NCI-H146 (cell line): ENCODE data around the gene RPL28.

Experiments used
- DNase-seq: peaks from one replicate; lab custom pipeline; 2025; lab: John Stamatoyannopoulos, UW

RPL28 gene

DNA sequence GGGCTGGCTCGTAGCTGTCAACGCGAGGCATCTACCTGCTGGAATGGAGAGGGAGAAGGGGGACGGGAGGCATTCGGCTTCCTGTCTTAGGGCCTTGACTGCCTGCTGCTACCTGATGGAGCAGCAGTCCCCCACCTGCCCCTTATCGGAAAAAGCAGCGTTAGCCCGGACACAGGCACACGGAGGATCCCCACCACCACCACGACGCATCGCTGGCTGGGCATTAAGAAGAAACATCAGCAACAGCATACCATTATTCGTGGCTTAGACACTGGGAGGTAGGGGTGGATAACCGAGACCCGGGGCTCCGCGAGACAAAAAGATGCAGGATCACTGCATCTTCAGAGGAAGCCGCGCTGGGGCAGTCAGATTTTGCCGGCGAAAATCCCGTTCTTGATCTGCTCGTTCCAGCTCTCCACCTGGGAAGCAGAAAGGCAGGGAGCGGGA is 32.4 kb upstream of the RPL28 start:
- no peak for DNase-seq

DNA sequence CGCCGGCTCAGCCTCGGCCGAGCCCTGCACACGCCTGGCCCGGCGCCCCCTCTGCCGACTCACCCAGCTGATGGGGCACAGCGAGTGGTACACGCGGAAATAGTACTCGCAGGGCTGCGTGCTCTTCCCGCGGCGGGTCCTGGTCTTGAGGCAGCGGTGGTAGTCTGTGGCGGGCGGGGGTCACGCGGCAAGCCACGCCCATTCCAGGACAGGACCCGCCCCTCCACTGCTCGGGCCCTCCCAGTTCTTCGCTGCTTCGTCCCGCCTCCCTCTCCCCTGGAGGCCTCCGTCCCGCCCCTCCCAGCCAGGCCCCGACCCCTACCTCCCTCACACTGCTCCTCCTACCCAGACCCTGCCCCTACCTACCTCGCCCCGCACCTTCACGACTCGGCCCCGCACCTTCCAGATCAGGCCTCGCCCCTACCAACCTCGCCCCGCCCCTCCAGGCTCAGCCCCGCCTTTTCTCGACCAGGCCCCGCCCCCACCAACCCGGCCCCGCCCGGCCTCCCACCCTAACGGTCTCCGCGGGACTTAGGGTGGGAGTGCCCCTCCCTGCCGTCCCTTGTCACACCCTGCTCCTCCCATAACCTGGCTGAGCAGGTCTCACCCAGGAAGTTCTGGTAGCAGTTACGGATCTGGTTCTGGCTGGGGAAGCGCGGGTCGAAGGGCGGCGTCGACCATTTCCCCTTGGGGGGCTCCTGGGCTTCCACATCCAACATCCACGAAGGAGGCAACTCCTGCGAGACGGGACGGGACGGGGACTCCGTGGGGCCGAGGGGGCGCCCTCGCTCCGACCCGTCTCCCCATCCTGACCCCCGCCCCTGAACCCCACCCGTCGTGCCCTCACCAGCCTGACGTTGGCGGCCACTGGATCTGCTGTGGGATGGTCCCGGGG is 31.7 kb upstream of the RPL28 start:
- DNase-seq, result peak; percentile 68

- no peak for DNase-seq
Measured at GRCh38 chr19:55354698-55355212, 31.0 kb upstream of the RPL28 start, which contains the start of gene COX6B2. TSS of gene COX6B2 (minus strand) at chr19:55354719. CDS start at chr19:55354521, 198 bp downstream.

GRCh38 chr19:55355213-55355821 is 30.4 kb upstream of the RPL28 start:
- peak; percentile 26 for DNase-seq

DNA sequence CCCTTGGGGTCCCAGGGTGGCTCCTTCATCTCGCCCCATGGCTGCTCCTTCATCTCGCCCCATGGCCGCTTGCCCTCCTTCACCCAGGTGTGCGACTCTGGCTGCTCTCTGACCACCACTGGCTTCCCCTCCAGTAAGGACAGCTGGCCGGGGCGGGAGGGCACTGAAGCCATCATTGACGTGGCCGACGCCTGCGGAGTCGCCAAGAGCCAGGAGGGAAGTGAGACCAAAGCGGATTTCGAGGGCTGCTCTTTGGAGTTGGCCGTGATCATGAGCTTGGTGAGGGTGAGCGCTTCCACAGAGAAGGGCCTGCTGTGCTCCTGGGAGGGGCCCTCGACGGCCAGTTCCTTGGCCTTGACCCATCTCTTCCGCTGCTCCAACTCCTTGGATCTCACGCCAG is 27.2 kb upstream of the RPL28 start:
- no peak for DNase-seq

DNA sequence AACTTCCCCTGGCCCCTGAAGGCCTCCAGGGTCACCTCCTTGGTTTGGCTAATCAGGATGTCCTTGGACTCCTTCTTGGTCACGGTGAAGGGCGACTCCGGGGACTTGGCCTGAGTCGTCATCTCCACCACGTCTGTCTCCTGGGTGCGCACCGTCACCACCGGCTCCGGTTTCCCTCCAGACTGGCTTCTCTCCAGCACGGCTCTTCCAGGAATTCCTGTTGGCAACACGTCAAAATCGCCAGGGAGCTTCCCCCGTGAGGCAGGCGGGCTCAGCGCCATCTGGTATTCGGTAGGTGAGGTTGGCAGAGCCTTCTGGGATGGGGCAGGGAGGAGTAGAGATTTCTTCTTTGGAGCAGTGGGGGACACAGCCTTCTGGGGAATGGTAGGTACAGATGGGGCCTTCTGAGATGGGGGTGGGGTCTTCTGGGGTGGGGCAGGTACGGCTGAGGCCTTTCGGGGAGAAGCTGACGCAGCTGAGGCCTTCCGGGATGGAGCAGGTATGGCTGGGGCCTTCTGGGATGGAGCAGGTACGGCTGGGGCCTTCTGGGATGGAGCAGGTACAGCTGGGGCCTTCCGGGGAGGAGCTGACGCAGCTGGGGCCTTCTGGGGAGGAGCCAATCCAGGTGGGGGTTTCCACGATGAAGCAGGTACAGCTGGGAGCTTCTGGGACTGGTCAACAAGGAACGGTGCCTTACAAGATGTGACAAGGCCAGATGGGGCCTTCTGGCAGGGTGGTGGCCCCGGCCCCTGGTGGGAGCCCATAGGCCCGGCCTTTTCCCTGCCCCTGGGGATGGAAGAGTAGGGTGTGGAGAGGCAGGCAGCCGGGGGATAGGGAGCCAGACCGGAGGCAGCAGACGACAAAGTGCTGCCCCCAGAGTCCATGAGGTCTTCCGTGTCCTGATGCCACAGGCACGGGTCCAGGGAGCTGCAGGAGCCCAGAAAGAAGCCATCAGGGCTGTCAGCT is 26.5 kb upstream of the RPL28 start:
- no peak for DNase-seq

- no peak for DNase-seq
Measured at GRCh38 chr19:55360902-55361301, 24.8 kb upstream of the RPL28 start.

DNA sequence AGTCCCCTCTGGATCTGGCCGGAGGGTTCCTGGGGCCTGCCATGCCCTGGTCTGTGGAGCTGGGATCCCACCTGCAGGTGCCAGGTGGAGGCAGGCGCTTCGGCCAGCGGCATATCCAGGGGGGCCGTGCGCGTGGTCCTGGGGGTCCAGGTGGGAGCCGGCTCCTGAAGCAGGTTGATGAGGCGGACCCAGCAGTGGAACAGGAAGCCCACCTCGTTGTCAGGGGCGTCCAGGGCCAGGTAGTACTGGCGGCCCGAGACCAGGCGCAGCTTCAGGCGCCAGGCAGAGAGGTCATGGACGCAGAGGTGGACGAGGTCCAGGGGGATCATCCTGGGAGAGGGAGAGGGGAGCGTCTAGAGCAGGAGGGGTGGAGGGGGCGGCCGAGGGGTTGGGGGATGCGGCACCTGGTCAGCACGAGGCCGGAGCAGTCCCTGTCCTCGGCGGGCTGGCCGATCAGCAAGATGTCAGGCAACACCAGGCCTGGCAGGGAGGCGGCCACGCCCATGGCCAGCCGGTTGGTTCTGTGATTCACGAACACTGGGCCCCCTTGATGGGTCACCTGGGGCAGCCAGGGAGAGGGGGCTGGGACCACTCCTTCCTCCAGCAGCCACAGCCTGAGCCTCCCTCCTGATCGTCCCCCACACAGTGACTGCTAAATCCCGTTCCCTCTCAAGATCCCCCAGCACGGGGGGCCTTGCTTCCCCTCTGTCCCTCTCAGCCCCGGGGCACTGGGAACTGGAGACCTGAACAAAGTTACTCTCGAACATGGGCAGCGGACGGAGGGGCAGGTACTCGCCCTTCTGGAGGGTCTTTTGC is 23.4 kb upstream of the RPL28 start:
- no peak for DNase-seq

DNA sequence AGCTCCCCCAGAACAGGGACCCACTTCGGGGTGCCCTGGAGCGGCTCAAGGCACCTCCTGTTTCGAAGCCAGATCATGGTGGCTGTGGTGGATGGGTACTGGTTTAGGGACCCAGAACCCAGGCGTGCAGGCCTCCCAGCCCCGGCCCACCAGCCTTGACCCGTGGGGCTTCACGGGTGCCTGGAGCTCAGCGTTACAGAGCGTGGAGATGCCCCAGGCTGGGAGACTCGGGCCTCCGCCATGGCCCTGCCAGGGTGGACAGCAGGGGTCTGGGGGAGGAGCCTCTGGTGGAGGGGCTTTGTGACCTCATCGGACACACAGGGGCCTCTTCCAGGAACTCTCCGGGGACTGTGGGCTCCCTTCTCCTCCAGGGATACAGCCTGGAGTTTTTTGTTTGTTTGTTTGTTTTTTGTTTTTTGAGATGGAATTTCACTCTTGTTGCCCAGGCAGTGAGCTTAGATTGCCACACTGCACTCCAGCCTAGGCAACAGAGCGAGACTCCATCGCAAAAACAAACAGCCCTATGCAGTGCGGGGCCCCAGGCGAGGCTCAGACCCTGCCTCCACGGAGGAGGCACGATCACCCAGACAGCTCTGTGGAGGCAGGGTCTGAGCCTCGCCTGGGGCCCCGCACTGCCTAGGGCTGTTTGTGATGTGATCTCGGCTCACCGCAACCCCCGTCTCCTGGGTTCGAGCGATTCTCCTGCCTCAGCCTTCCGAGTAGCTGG is 22.6 kb upstream of the RPL28 start, which contains the start of gene GARIN5B:
Gene GARIN5B (minus strand): TSS at position 271 of the 727 bp plus-strand sequence. CDS start 194 bp downstream, at position 77.
- DNase-seq, result no peak

DNA sequence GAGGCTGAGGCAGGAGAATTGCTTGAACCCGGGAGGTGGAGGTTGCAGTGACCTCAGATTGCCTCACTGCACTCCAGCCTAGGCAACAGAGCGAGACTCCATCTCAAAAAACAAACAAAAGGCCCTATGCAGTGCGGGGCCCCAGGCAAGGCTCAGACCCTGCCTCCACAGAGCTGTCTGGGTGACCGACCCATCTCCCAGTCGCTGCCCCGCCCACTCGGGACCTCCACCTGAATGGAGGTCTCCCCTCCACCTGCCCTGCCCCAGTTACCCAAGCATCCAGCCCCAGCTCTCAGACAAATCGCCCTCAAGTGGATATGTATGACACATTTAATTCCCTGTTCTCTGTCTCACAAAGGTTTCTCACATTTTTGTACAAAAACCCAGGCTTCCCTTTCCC is 20.5 kb upstream of the RPL28 start:
- no peak for DNase-seq

DNA sequence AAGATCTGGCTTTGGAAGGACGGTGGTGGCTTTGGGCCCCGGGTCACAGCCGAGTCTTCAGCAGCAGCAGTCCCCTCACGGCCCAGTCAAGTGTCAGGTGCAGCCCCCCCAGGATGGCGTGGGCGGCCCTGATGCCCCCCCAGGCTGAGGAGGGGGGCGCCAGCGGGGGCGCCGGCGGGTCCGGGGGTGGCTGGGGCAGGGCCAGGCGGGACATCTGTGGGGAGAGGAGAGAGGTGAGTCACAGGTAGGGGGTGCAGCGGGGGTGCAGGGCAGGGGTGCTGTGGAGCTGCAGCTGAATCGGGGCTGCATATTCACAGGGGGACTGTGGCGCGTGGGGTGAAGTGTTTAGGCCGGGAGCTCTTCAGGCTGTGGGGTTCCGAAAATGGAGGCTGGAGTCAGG is 19.8 kb upstream of the RPL28 start:
- no peak for DNase-seq

DNA sequence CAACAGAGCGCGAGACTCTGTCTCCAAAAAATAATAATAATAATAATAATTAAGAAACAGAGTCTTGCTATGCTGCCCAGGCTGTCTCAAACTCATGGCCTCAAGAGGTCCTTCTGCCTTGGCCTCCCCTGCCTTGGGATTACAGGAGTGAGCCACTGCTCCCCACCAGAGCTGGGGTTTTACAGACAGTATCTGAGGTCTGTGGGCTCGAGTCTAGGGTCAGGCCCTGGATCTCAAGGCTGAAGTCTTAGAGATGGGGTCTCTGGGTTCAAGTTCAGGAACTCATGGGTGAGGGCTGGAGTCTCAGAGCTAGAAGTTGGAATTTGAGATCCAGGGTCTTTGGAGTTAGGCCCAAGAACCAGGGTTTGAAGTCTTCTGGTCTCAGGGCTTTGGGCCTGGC is 18.9 kb upstream of the RPL28 start:
- no peak for DNase-seq

- no peak for DNase-seq
Measured at GRCh38 chr19:55368106-55368505, 17.6 kb upstream of the RPL28 start.

DNA sequence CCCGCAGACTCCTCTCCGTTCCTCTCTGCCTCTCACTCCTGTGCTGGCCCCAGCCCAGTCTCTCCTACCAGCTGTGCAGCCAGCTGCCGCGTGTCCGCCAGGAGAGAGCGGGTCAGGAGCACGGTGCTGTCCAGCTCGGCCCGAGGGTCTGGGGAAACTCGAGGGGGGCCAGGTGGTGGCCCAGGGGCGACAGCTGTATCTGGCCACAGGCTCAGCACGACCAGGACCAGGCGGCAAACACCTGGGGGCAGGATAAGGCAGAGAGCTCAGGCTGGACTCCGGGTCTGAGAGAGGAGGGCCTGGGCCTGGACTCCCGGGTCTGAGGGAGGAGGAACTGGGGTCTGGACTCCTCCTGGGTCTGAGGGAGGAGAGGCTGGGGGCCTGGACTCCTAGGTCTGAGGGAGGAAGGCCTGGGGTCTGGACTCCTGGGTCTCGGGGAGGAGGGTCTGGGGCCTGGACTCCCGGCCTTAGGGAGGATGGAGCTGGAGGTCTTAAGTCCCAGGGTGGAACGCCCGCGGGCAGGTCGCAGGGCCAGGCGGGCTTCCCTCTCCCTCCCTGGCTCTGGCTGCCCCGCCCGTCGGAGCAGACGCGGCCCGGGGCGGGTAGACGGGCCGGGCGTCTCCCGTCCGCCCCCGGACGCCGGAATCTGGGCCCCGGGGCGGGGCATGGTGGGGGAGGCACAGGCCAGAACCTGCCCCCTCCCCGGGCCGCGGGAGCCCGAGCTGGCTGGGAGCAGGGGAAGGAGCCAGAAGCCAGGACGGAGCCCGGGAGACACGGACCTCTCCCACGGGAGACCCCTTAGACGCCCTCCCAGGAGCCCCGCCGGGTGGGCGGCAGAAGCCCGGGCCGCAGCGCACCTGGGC is 16.8 kb upstream of the RPL28 start:
- DNase-seq, result peak; percentile 40

- peak; percentile 63 for DNase-seq
Measured at GRCh38 chr19:55369653-55370304, 16.0 kb upstream of the RPL28 start.

- no peak for DNase-seq
Measured at GRCh38 chr19:55370305-55370988, 15.3 kb upstream of the RPL28 start, which contains the start of gene IL11. TSS of gene IL11 (minus strand) at chr19:55370463. CDS start at chr19:55370310, 153 bp downstream.

DNA sequence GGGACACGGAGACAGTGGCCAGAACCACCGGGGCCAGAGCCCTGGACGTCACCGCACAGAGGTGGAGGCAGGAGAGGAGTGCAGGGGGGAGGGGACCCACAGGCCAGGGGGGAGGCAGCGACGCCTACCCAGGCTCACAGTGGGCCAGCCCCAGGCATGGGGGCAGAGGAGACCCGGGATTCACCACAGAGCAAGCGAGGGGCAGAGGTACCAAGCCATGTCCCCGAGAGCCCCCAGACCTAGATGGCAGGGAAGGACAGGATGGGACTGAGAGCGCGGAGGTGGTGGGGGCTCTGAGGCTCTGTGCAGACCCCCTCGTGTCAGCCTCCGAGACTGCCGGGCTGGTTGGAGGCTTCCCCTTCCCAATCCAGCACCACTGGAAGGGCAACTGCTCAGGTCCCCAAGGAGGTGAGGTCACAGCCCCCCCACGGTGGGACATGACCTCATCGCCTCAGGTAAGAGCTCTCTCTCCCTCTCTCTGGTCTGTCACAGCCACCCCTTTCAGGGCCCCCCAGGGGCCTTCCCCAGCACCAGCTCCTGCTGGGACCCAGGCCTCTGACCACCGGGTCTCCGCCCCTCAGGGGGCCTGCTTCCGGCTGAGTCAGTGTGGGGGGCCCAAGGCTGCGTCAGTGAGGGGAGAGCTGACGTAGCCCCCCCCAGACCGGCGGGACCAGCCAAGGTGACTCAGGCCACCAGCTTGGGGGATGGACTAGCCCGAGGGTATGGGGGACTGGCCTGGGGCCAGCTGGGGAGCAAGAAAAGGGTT is 13.2 kb upstream of the RPL28 start:
- DNase-seq, result no peak
